Lower lobe of right lung (tissue), 2 donors: Measurements from ENCODE around the gene CCNL2. TPM values are rescaled to one million over a fixed set of nuclear protein-coding genes. Genes with fewer than 3 reads are reported as not detected.

Source experiments
- ATAC-seq, 2 donors: fragments of 200-7000 bp; cut with Tn5 transposase; one replicate each; pipeline ENCODE4 v1.9.1; 2020 to 2022; ENCODE audit warnings: mild to moderate bottlenecking in 2 of 2, moderate library complexity in 2 of 2
- DNase-seq: peaks from one replicate; pipeline ENCODE4 v3.0.0-alpha.2; 2020
- H3K27ac ChIP-seq: fragments of 200-600 bp; one replicate; pipeline ENCODE4 v1.8.0; 2022
- H3K27me3 ChIP-seq: fragments of 200-600 bp; one replicate; pipeline ENCODE4 v1.8.0; 2022; ENCODE audit warnings: low read depth
- H3K36me3 ChIP-seq: fragments of 200-600 bp; one replicate; pipeline ENCODE4 v1.8.0; 2022; ENCODE audit warnings: mild to moderate bottlenecking
- H3K4me1 ChIP-seq: fragments of 200-600 bp; one replicate; pipeline ENCODE4 v1.8.0; 2022
- H3K4me3 ChIP-seq: fragments of 200-600 bp; one replicate; pipeline ENCODE4 v1.8.0; 2022; ENCODE audit warnings: mild to moderate bottlenecking
- H3K9me3 ChIP-seq: fragments of 200-600 bp; one replicate; pipeline ENCODE4 v1.8.0; 2022
- CTCF ChIP-seq: fragments of 200-600 bp; IDR thresholded peaks from one replicate; pipeline ENCODE4 v1.8.0; 2022; ENCODE audit warnings: antibody characterized with exemption, mild to moderate bottlenecking
- intact Hi-C: fragments of 100-400 bp; cut with DNase I; formaldehyde crosslinking; loops from one replicate; pipeline ENCODE4 v1.11.0; 2022
- total RNA-seq: library from RNA; stranded (reverse); fragmentation: NEBNext Ultra II Directional; extraction: Animal tissue kit (Norgen Biotek cat#: 25700); gene quantifications from one replicate; pipeline ENCODE4 v1.2.1, GENCODE V29; 2021
- donor health status: DM: no; HTN: yes; CAD: no; lungs with severe emphysema.

The CCNL2 gene
- total RNA-seq, 1 donor from 2014 or later = 165 TPM

GRCh38 chr1:1357871-1358432 lies 41.2 kb downstream of the CCNL2 start:
- ATAC-seq = peak in 1 of 2 donors; percentile 3
- H3K27me3 ChIP-seq = peaks cover 54% of the 10 kb centered on the region
- no peak for TF ChIP-seq CTCF
- H3K36me3 ChIP-seq = peaks cover 8% of the 10 kb centered on the region
- H3K4me1 ChIP-seq = peaks cover 45% of the 10 kb centered on the region
- peak overlapping the region; percentile 83 for H3K27ac ChIP-seq
- H3K4me3 ChIP-seq = peak overlapping the region; percentile 60
- H3K9me3 ChIP-seq = no peaks in the 10 kb centered on the region
- intact Hi-C loops = no loop called here
- DNase-seq = no peak

DNA sequence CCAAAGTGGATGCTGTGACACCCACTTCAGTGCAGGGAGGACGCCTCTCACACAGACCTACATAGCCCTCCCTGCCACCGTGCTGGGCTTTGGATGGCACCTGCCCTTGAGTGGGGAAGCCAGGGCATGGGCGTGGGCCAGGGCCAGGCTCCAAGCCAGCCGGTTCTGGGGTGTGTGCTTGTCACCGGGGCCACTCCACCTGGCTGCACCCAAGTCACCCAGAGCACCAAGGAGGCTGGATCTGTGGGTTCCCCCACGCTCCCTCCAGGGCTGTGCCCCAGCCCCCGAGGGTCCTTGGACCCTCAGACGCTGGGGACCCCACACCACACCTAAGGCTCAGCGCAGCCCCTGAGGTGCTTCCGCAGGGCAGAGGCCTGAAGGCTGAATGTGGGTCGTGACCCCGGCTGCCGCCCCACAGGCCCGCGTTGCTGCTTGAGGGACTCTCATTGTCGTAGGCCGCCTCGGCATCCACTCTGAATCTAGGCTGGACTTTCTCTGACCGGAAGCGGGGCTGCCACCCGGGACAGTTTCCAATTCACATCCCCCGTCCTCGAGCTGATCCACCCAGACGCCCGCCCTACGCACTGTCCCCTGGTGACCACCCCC lies 42.2 kb downstream of the CCNL2 start:
- intact Hi-C loops = no loop called here
- ATAC-seq (peak; percentile 3 to 37), DNase-seq (no peak)
- H3K9me3 ChIP-seq = no peaks in the 10 kb centered on the region
- H3K36me3 ChIP-seq = peaks cover 8% of the 10 kb centered on the region
- H3K27me3 ChIP-seq = peaks cover 59% of the 10 kb centered on the region
- peak overlapping the region; percentile 46 for H3K27ac ChIP-seq
- no peak for TF ChIP-seq CTCF
- H3K4me3 ChIP-seq = peak overlapping the region; percentile 60
- peaks cover 56% of the 10 kb centered on the region for H3K4me1 ChIP-seq

GRCh38 chr1:1356166-1356795 lies 42.9 kb downstream of the CCNL2 start:
- no peak for DNase-seq
- Histone ChIP-seq H3K27ac (no peak overlapping the region), H3K4me3 (peak overlapping the region; percentile 60), H3K36me3 (peaks cover 8% of the 10 kb centered on the region), H3K9me3 (no peaks in the 10 kb centered on the region), H3K27me3 (peaks cover 59% of the 10 kb centered on the region), H3K4me1 (peaks cover 61% of the 10 kb centered on the region)
- no peak for TF ChIP-seq CTCF
- intact Hi-C loops = no loop called here
- no peak for ATAC-seq

- TF ChIP-seq CTCF = no peak
- peaks cover 53% of the 10 kb centered on the region for H3K4me1 ChIP-seq
- no peaks in the 10 kb centered on the region for H3K9me3 ChIP-seq
- H3K36me3 ChIP-seq = peaks cover 8% of the 10 kb centered on the region
- ATAC-seq = peak; percentile 11 to 32
- DNase-seq = no peak
- intact Hi-C loops = no loop called here
- H3K27ac ChIP-seq = no peak overlapping the region
- H3K4me3 ChIP-seq = peak overlapping the region; percentile 39
- H3K27me3 ChIP-seq = peaks cover 59% of the 10 kb centered on the region
Measured at GRCh38 chr1:1355416-1355815, 43.7 kb downstream of the CCNL2 start.

- ATAC-seq (no peak), DNase-seq (no peak)
- Histone ChIP-seq H3K36me3 (peaks cover 8% of the 10 kb centered on the region), H3K4me3 (peak overlapping the region; percentile 39), H3K4me1 (peaks cover 46% of the 10 kb centered on the region), H3K27ac (no peak overlapping the region), H3K9me3 (no peaks in the 10 kb centered on the region), H3K27me3 (peaks cover 59% of the 10 kb centered on the region)
- no peak for TF ChIP-seq CTCF
- intact Hi-C loops = no loop called here
Measured at GRCh38 chr1:1354271-1355247, 44.6 kb downstream of the CCNL2 start.
